GM21526 (cell line): Measurements from ENCODE around the gene SIL1.

Experiments used
- ATAC-seq: cut with Tn5 transposase; IDR thresholded peaks from one replicate; pipeline ENCODE4 v1.9.1; 2021; ENCODE audit warnings: moderate library complexity; ENCODE audit not compliant: unreplicated experiment, low FRiP score

Gene SIL1

DNA sequence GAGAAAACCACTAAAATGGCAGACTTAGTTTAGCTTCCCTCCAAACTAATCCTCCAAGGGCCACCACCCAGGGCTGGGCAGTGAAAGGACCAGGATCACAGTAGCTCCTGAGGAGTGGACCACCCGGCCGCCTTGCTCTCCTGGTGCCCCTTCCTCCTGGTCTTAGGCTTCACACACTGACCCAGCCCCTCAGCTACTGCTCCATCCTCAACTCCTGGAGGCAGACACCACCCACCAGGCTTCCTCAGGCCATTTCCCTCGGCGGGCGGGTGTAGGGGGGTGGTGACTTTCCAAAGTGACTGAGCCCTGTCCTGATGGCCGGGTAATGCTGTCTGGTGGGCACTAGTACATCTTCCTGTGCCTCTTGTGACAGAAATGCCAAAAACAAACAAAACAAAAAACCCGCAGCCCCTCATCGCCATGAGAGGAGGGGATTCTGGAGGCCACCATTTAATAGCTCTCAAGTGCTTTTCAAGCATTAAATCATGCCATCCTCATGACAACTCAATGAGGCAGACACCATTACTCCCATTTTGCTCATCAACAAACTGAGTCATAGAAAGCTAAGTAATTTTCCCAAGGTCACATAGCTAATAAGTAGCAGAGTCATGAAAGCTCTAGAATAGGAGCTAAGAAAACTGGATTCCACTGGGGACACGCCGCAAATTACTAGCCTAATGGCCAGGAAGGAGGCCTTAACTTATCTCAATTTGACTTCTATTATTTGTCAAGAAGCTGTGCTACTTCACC lies 231.8 kb downstream of the SIL1 start:
- ATAC-seq, result no peak

DNA sequence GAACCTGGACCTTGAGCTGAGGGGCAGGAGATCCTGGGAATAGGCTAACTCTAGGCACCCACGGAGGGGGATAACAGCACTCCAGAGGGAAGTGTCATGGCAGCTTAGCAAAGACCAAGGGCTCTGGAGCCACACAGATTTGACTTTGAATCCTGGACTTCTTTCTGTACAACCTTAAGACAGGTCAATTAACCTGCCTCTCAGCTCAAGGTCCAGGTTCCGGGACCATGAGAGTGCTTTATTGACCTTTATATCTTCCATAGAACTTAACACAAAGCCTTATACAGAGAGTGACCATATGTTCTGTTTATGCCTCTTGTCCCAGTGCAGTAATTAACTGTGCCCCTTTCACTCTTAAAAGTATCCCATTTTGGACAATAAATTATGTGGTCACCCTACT lies 232.5 kb downstream of the SIL1 start:
- ATAC-seq, result no peak

DNA sequence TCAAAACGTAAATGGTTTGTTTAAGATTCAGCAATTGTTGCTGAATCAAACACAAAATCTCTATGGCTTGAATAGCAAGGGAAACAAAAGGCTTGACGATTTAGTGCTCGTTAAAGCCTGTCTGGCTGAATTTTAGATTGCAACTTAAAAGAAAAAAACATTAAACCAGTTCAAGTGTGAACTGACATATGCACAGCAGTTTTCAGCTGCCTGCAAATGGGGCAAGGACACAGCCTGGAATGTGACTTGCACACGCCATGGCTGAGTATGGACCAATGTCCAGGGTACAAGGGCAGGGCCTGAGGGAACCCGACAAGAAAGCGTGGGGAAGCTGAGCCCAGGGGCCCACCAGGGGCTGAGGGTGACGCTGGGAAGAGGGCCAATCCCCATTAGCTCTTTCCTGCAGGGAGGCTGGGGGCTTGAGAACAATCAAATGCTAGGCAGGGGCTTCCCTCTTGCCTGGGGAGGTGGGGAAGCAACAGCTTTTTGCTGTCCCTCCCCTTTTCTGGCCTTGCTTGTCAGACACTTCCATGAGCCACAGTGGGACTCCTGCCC lies 233.4 kb downstream of the SIL1 start:
- no peak for ATAC-seq

DNA sequence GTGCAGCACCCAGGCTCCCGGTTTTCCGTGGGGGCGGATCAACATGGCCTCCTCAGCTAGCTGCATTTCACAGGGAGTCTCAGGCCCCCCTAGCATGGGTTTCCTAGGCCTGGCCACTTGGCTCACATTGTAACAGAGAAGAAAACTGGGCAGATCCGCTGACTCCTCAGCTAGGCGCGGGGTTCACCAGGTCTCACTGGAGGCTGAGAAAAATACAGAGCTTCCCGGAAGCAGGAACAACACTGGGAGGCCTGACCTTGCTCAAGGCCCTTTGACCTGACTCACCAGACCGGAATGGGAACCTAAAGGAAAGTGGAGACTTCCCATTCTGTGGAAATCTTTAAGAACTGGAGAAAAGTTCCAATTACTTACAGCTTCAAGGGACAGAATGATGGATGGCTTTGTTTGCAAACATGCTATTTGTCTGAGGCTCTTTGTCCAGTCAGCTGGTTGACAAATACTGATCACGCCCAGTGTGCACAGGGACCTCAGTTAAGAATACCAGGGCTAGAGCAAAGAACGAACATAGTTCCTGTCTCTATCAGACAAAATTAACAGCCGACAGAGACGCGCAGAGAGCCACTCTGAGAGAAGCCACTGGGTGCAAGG lies 234.3 kb downstream of the SIL1 start:
- no peak for ATAC-seq

DNA sequence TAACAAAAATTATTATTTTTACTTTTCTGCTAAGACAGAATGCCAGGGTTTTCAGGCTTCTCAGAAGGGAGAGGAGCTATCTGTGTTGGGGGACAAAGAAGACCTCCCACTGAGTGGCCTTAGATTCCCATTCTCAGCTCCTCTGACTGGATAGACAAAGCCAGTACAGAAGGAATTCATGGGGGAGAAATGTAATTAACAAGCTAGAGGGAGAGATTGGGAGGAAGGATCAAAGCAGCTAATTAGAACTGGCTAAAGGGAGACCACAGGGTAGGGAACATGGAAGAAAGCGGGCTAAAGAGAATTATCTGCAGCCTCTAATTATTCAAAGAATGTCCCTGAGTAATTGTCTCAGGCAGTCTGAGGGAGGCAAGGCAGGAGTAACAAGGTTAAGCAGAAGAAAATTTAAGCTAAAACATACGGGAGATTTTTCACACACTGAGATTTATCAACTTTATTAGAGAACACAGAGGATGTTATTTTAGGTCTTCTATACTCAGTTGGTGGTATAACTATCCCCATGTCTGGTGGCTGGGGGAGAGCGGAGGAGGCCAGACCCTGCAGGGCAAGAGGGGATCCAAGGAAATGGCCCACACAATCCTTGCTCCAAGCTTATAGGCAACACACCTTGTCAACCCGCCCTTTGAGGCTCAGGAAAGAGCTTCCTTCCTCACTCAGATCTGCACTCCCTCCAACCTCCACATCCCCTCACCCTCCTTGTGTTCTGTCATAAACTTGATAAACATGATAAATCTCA lies 235.4 kb downstream of the SIL1 start:
- ATAC-seq, result no peak

DNA sequence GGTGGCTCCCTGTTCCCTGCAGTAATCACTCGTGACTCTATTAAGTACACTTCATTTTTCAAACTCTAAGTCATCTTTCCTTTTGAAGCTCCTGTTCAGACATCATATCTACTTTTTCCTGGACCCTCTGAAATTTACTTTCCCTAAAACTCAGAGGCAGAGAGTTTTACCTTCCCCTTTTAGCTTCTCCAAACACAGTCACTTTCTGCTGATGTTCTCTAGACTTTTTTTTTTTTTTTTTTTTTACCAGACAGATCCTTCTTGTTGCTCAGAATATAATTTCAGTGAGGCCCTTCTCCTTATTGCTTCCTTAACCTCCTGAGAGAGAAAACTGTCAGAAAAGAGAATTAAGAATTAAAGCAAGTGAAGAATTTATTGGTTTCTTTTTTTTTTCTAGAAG lies 236.4 kb downstream of the SIL1 start:
- no peak for ATAC-seq

DNA sequence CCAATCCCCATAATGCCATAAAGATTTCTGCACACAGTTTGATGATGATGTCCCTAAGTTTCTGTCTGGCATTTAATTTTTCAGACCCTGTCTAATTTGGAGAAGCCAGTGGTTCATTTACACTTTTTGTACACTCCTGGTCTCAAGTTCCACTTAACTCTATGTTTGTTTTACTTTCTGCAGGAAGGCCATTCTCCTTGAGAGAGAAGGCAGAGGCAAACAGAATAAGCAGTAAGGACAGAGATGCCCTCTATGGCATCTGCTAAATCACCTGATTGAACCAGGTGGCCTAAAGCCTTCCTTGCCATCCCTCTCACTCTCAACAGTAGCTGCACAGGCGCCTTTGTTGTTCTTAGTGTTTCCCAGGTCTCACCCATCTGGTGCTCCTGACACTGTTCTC lies 236.9 kb downstream of the SIL1 start:
- ATAC-seq, result no peak

DNA sequence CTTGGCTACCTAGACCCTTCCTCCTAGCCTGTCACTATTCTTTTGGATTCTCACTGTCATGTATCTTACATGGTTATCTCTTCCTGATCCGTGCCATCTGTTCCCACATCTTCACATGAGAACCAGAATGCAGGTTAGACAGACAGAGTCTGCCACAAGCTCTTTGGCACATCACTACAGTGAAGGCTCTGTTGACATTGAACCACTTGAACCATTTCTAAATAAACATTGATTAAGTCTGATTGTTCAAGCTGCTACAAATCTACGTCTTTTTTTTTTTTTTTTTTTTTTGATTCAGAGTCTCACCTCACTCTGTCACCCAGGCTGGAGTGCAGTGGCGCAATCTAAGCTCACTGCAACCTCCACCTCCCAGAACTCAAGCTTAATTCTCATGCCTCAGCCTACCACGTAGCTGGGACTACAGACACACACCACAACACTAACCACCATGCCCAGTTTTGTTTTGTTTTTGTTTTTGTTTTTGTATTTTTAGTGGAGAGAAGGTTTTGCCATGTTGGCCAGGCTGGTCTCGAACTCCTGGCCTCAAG lies 237.9 kb downstream of the SIL1 start:
- no peak for ATAC-seq

DNA sequence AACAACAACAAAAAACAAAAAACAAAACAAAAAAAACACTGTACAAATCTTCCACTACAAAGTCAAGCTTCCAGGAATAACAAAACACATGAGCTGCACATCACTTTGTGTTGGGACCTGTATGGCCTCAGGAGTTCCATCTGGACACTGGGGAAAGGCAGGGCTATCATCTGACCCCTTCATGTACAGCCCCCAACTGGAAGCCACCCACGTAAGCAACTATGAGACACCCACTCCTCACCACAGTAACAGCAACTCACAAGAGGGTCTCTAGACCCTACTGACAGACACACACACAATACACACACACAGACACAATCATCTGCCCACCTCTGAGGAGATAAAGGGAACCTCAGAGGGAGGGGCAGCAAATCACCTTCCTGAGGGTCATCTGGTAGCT lies 241.4 kb downstream of the SIL1 start:
- ATAC-seq, result no peak

DNA sequence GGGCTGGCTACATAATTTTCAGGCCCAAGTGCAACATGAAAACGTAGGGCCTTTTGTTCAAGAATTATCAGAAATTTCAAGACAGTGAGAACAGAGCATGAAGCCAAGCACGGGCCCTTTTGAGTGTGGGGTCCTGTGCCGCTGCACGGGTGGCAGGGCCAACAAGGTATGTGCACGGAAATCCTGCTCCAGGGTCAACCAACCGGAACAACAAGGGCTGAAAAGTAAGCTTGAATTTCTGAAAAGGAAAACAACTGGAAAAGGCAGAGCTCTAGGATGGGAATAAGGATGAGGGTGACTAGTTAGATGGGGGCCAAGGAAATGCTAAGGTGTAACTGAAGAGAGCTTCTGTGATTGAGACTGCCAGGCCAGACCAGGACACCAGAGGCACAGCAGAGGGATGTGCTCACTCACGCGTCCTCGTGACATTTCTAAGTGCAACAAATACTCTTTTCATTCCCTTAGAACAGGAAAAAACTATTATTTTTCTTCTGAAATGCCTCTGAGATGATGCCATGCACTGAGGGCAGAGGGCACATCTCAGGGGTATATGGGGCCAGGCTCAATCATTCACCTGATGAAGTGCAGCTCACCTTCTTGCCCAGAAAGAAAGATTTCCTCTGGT lies 242.4 kb downstream of the SIL1 start:
- no peak for ATAC-seq

DNA sequence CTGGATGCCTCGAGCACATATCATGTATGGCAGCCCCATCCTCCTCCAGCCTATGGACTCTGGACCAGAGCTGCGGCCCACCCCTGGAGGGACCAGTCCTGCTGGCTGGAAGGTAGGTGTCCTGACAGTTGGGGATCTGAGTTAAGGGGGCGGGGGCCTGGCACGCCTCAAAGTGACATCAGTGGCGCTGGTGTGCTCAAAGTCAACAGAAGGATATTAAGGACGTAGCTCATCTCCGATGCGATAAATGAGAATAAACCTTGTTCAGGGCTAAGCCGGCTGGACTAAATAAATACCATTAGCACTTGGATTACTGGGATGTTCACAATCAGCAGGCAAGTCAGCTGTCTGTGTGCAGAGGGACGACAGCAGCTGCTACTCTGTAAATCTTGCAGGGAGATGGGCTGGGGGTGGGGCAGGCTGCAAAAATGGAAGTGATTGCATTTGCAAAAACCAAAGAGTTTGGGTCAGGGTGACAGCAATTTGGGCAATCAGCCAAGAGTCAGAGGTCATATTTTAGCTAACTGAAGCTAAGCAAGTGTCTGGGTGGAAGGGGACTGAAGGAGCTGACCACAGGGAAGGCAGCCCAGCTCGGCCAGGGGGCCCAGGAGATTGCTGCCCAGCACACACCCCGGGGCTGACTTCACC lies 243.0 kb downstream of the SIL1 start:
- ATAC-seq, result no peak

DNA sequence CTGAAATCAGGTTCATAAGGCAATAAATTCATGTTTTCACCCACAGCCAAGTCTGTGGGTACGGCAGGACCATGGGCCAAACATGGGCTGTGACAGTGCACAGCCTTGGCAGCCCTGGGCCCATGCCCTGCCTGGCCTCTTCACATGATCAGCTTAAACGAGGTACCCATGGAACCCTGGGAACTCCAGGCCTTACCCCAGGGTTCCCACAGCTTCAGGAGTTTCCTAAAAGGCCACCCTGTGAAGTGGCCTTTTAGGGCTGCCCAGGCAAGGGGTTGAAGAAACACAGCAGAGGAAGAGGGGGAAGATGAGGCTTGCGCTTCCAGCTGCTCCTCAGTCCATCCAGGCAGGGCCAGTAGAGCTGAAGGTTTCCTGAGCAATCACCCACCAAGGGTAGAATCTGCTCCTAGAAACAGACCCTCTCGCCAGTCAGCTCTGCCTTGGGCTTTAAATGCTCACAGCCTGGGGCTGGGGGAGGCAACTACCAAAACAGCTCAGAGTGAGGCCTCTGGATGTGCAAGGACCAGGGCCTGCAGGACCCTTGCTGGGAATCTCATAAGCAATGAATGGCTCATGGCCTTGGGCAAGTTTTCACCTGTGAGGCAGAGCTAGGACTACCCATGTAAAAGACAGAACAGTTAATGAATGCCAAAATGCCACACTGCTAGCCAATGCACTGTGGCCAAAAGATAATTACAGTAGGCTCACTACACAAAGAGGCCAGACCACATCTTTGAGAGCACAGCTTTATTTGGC lies 243.7 kb downstream of the SIL1 start:
- ATAC-seq, result no peak

DNA sequence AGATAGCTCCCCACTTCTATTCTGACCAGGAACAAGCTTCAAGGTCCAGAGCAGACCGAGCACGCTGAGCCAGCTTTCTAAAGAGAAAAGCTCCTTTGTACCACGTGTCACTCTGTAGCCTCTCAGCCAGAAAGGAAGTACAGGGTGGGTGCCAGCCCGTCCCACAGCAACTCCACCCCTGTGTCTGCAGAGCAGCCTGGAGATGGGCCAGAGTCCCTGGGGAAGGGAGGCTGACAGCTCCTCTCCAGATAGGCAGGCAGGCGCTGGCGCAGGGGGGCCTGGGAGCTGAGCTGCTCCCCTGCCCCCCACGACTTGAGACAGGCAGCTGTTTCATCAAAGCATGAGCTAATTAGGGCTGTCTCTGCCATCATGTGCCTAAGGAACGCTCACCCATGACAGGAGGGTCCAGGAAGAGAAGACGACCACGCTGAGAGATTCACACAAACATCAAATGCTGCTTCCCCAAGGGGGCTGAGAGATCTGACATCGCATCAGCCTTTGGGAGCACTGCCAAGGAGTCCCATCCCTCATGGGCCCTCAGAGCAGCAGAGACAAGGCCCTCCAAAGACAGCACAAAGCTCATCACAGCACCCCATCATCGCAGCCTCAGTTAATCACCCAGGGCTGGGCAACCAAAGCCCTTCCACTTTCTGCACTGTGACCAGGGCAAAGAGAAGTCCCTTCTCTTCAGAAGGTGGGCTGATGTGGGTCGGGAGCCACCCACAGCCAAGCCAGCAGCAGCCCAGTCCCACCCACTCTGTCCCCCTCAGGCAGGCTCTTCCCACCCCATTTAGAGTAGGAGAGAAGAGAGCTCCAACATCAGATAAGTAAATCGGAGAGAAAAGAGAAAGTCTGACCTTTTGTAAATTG lies 244.5 kb downstream of the SIL1 start:
- ATAC-seq, result no peak

DNA sequence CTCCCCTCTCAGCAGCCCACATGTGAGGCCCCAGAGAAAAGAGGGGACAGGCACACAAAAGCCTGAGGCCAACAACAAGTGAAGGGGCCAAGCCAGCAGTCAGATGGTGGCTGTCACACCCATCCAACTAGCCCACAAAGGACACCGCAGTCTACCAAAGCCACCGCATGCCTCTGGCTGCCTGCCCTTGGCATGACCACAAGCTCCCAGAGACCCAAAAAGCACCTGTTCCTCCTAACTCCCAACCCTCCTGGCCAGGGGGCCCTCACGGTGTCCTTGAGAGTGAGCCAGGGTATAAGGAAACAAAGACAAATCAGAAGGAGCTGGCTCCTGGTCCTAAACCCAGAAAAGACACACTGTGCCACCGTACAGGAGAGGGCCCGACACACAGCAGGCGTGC lies 245.2 kb downstream of the SIL1 start:
- ATAC-seq, result no peak

DNA sequence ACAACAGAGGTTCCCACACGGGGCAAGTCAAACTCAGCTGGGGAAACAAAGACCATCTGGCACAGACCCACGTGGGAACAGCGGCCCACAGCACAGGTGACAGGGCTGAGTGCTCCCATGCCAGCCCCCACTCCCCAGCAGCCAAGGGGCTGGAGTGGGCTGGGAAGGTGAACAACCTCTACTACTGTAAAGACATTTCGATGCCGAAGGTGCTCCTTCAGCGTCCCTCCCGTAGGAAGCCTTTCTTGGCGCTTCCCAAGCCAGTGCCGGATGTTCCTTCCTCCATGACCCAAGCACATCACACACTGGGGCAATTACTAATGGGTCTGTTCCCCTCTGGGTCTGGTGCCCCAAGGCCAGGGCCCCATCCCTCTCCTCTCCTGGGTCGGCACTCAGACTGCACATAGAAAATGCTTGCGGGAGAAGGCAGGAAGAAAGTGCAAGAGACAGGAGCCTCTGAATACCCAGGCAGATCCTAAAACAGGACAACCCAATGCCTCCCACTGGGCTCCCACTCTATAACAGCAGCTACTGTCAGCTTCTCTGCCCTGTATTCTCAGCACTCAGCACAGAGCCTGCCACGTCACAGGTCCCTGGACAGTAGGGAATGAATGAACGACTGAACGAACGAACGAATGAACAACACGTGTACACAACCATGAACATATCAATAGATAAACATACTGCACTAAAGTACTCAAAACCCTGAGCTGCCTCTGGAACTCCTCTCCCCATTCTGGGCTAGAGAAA lies 246.0 kb downstream of the SIL1 start:
- ATAC-seq, result no peak

DNA sequence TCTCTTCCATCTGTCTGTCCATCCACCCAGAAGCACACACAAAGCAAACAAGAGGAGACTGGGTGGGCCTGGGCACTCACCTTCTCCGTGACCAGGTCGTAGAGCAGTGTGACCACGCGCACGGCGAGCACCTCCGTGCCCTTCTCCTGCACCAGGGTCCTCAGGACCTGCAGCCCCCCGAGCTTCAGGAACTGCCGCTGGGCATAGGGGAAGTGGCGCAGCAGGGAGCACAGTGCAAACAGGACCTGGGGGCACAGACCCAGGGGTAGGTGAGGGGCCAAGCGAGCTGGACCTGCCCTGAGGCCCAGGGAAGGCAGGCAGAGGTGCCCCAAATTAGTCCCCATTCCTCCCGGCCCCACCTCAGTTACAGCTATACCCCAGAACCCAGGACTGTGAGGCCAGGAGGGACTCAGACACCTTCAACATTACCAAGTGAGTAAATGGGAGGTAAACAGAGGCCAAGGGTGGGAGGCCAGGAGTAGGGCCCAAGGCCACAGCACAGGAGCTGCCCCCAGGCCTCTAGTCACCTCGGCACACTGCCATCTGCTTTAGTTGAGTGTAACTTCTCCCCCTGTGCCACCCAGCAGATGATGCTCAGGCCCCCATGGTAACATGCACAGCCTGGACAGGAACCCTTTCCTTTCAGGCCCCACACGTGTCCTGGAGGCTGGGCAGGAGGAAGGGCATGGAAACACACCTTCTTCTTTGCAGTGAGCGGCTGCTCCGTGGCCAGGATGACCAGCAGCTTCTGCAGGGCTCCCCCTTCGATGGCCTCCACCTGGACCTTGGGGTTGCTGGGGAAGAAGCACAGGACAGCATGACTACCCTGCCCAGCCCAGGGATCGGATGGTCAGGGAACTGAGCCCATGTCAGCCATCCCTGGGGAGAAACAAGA lies 246.8 kb downstream of the SIL1 start:
- ATAC-seq, result no peak
